ENCODE measurements around the gene LRRK1.

DNA sequence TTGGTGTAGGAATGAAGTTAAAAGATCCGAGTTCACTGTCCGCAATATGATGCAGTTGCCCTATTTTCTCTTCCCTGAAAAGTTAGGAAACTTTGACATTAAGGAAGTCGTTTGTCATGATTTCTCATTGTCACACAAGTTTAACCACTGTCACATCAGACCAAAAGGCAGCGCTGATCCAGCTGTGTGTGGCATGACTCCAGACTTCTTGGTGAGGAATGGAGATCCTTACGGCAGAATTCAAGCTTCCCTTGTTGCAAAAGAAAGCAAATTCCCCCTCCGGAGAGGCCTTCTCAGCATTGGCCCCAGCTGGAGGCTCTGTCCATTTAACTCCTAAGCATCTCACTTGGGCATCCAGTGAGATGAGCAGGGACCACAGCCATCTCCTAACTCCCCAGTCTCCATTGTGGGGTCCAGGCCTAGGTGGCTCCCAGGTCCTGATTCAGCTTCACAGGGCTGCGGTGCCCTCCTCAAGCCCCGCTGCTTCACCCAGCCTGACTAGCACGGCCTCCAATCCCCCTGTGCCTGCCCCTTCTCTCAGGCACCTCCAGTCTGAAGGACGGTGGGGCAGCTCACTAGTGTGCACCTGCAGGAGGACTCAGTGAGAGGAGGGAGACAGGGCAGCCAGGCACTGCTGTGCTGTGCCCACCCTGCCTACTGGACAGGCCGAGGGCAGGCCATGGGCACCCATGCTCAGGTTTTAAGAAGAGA, 173.2 kb downstream of the LRRK1 start:
- no peak for TF ChIP-seq POLR2AphosphoS5 (IDR thresholded peaks at IDR 0.05; ENCODE audit: borderline replicate concordance, low read depth, low read length)
- no peak for TF ChIP-seq EZH2 (IDR thresholded peaks at IDR 0.05)
- TF ChIP-seq FOXP2 (optimal IDR thresholded peaks at IDR 0.05; ENCODE audit: control extremely low read depth, extremely low read length, insufficient read depth): no peak

All from SK-N-MC (cell line).